Panc1 (cell line): ENCODE results near the gene YPEL3.

Experiments
- POLR2AphosphoS5 ChIP-seq: IDR thresholded peaks from 2 replicates; pipeline ENCODE4 v1.6.1; 2012; ENCODE audit warnings: mild to moderate bottlenecking, low read depth, low read length, moderate library complexity
- SIN3A ChIP-seq: IDR thresholded peaks from 2 replicates; pipeline ENCODE4 v1.6.1; 2012; ENCODE audit warnings: low read depth, mild to moderate bottlenecking, low read length, moderate library complexity, borderline replicate concordance; ENCODE audit not compliant: insufficient read depth
- TCF7L2 ChIP-seq: IDR thresholded peaks from 2 replicates; pipeline ENCODE4 v1.6.1; 2011; ENCODE audit warnings: mild to moderate bottlenecking, low read depth, low read length, inconsistent platforms
- TF ChIP-seq, protein P1 (sequence below), 2 experiments: IDR thresholded peaks; 2 replicates each; pipeline ENCODE4 v1.6.1; 2011 to 2012; ENCODE audit warnings: low read depth in 2 of 2, control low read depth in 1 of 2, low read length in 1 of 2, mild to moderate bottlenecking in 1 of 2, moderate library complexity in 1 of 2; ENCODE audit not compliant: insufficient read depth in 1 of 2
- TF ChIP-seq, protein P2 (sequence below): fragments of 450-650 bp; IDR thresholded peaks from 2 replicates; pipeline ENCODE4 v1.5.1; 2017; ENCODE audit warnings: mild to moderate bottlenecking

DNA sequence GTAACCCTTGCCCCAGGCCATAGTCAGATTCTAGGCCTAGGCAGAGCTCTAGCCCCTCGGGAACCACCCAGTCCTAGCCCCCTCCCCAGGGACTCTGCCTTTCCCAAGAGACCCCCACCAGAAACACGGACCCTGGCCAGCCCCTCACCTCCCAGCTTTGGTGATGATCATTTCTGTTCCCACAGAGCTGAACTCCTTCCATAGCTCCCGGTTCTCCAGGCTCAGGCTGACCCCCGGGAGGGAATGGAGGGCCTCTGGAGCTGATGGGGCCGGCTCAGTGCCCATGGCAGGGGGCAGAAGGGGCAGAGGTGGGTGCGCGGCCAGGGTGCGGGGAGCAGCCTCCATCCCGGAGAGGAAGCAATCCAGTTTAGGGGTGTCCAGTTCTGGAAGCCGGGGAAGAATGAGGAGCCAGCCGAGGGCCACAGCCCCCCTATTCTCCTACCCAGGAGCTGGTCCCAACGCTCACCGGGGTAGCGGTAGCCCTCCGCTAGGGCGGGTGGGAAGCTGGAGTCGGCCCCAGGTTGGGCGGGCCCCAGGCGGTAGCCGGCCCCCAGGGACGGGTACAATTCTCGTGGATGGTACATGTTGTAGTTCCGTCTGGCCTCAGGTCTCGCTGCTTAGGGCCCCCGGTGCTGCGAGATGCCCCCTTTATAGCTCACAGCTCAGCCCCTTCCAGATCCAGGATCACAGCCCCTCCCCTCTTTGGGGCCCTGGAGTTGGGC, 5.2 kb downstream of the YPEL3 start:
- TF ChIP-seq, protein P1, sequence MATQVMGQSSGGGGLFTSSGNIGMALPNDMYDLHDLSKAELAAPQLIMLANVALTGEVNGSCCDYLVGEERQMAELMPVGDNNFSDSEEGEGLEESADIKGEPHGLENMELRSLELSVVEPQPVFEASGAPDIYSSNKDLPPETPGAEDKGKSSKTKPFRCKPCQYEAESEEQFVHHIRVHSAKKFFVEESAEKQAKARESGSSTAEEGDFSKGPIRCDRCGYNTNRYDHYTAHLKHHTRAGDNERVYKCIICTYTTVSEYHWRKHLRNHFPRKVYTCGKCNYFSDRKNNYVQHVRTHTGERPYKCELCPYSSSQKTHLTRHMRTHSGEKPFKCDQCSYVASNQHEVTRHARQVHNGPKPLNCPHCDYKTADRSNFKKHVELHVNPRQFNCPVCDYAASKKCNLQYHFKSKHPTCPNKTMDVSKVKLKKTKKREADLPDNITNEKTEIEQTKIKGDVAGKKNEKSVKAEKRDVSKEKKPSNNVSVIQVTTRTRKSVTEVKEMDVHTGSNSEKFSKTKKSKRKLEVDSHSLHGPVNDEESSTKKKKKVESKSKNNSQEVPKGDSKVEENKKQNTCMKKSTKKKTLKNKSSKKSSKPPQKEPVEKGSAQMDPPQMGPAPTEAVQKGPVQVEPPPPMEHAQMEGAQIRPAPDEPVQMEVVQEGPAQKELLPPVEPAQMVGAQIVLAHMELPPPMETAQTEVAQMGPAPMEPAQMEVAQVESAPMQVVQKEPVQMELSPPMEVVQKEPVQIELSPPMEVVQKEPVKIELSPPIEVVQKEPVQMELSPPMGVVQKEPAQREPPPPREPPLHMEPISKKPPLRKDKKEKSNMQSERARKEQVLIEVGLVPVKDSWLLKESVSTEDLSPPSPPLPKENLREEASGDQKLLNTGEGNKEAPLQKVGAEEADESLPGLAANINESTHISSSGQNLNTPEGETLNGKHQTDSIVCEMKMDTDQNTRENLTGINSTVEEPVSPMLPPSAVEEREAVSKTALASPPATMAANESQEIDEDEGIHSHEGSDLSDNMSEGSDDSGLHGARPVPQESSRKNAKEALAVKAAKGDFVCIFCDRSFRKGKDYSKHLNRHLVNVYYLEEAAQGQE (IDR thresholded peaks at IDR 0.05; ENCODE audit: insufficient read depth in 1 of 2, low read depth in 2 of 2, low read length in 1 of 2) = no peak
- TF ChIP-seq, protein P2, sequence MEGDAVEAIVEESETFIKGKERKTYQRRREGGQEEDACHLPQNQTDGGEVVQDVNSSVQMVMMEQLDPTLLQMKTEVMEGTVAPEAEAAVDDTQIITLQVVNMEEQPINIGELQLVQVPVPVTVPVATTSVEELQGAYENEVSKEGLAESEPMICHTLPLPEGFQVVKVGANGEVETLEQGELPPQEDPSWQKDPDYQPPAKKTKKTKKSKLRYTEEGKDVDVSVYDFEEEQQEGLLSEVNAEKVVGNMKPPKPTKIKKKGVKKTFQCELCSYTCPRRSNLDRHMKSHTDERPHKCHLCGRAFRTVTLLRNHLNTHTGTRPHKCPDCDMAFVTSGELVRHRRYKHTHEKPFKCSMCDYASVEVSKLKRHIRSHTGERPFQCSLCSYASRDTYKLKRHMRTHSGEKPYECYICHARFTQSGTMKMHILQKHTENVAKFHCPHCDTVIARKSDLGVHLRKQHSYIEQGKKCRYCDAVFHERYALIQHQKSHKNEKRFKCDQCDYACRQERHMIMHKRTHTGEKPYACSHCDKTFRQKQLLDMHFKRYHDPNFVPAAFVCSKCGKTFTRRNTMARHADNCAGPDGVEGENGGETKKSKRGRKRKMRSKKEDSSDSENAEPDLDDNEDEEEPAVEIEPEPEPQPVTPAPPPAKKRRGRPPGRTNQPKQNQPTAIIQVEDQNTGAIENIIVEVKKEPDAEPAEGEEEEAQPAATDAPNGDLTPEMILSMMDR = no peak
- TF ChIP-seq SIN3A = no peak
- TF ChIP-seq POLR2AphosphoS5 = no peak
- no peak for TF ChIP-seq TCF7L2
